Thyroid gland (tissue), 4 donors: ENCODE measurements around the gene RTN4R. TPM values are rescaled to one million over a fixed set of nuclear protein-coding genes. Genes with fewer than 3 reads are reported as not detected.

ENCODE experiments used
- DNase-seq, 2 donors: peaks; one replicate each; pipeline ENCODE4 v3.0.0-alpha.2; 2019
- H3K27ac ChIP-seq, 3 donors: fragments of 200-600 bp; sonication (generic); 1 replicate in 2 of 3; 2 replicates in 1 of 3; pipeline ENCODE4 v1.5.1; 2016 to 2019; ENCODE audit warnings: mild to moderate bottlenecking in 1 of 3, moderate library complexity in 1 of 3
- H3K27me3 ChIP-seq: fragments of 200-600 bp; sonication (generic); one replicate; pipeline ENCODE4 v1.5.1; 2019
- H3K36me3 ChIP-seq, 2 donors: fragments of 200-600 bp; sonication (generic); one replicate each; pipeline ENCODE4 v1.5.1; 2016 to 2019
- H3K4me1 ChIP-seq, 2 donors: fragments of 200-600 bp; sonication (generic); one replicate each; pipeline ENCODE4 v1.5.1; 2017 to 2019
- H3K4me3 ChIP-seq, 3 donors: fragments of 200-600 bp; sonication (generic); replicated peaks in 1 of 3; 1 replicate in 2 of 3; 2 replicates in 1 of 3; pipeline ENCODE4 v1.5.1; 2016; ENCODE audit warnings: mild to moderate bottlenecking in 1 of 3
- H3K9me3 ChIP-seq: fragments of 200-600 bp; sonication (generic); one replicate; pipeline ENCODE4 v1.5.1; 2017
- POLR2A ChIP-seq, 2 donors: fragments of 450-650 bp; IDR thresholded peaks; one replicate each; pipeline ENCODE4 v1.6.1; 2017; ENCODE audit warnings: antibody characterized with exemption in 2 of 2, mild to moderate bottlenecking in 2 of 2, moderate library complexity in 1 of 2
- WGBS, 2 donors: methylation state at CpG; one replicate each; pipeline ENCODE4 v1.1.5; 2017; 5-methylcytosine and 5-hydroxymethylcytosine counted together
- intact Hi-C: fragments of 100-400 bp; cut with DNase I; formaldehyde crosslinking; loops from one replicate; pipeline ENCODE4 v1.15.1; 2023
- total RNA-seq, 4 donors: library from RNA; depleted of rRNA; stranded (reverse); fragments of >200 nt; gene quantifications; one replicate each; pipeline ENCODE4 v1.2.3, GENCODE V29; 2016
- TF ChIP-seq, protein P1 (sequence below), 6 experiments: fragments of 200-600 bp in 3 of 6; fragments of 450-650 bp in 3 of 6; sonication (generic) in 3 of 6; IDR thresholded peaks; one replicate each; pipeline ENCODE4 v1.5.1; 2016 to 2019; ENCODE audit warnings: antibody characterized with exemption in 6 of 6, mild to moderate bottlenecking in 2 of 6, inconsistent platforms in 1 of 6, moderate library complexity in 1 of 6

RTN4R gene
- total RNA-seq, 4 donors from 2014 or later, result 4.0 to 8.6 (median 5.9) TPM

DNA sequence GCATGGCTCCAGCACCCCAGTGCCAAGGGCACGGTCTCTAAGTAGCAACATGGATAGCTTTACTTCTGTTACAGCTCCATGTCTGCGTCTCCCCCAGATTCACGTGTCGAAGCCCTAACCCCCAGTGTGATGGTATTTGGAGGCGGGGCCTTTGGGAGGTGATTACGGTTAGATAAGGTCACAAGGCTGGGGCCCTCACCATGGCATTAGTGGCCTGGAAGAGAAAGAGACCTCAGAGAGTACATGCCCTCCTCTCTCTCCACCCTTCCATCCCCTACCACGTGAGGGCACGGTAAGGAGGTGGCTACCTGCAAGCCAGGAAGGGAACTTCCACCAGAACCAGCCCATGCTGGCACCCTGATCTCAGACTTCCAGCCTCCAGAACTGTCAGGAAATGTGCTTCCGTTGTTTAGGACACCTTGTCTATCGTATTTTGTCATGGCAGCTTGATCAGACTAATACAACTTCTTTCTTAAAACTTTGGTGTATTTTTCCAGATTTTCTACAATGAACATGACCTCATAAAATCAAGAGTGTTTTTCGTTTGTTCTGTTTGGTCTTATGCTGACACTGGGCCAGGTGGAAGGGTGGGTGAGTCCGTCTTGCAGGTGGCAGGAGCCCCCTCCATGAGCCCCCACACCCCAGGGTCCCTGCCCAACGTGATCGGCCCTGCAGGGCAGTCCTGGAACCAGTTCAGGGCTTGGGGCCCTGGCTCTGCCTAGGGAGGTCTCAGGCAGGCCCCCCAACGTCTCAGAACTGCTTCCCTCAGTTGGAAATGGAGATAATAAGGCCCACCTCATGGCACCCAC lies 10.7 kb downstream of the RTN4R start:
- H3K4me1 ChIP-seq, result no peaks in the 10 kb centered on the region
- H3K27me3 ChIP-seq, result no peaks in the 10 kb centered on the region
- H3K9me3 ChIP-seq, result no peaks in the 10 kb centered on the region
- H3K27ac ChIP-seq, result no peak overlapping the region
- intact Hi-C loops, result no loop called here
- no peak for DNase-seq
- H3K4me3 ChIP-seq, result no peak overlapping the region
- WGBS, 2 donors, result 91 to 93% methylated on average over 14 of the region's 15 CpGs
- TF ChIP-seq POLR2A (IDR thresholded peaks at IDR 0.05), result no peak
- no peaks in the 10 kb centered on the region for H3K36me3 ChIP-seq

DNA sequence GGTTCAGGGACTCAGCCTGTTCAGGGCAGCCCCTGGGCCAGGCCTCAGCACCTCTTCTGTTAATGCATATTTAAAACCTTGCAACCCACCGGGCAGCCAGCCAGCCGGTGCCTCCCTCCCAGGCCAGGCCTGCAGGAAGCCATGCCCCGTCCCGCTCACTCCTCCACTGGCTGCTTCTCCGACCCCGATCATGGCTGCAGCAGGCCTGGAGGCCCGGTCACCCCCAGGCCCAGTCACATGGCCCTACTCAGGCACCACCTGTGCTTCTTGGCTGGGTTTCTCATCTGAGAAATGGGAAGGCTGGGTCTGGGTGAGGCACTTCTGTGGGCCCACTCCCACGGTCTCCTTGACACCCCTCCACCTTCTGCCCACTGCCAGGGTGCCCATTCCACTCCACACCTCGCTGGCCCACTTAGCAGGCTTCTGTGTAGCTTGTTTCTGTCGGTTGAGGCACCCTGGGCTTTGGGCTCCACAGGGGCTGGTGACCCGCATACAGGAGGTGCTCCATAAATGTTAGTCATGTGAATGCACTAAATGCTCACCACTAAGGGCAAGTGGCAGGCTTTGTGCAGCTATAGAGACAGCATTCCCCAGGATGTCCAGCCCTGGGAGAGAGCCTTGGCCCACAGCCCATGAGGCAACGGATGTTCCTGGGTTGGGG lies 11.4 kb downstream of the RTN4R start:
- no peak overlapping the region for H3K27ac ChIP-seq
- DNase-seq, result no peak
- H3K36me3 ChIP-seq, result no peaks in the 10 kb centered on the region
- no peak for TF ChIP-seq POLR2A (IDR thresholded peaks at IDR 0.05)
- 75 to 78% methylated on average over 5 to 11 of the region's 12 CpGs for WGBS, 2 donors
- no peak overlapping the region for H3K4me3 ChIP-seq
- no peaks in the 10 kb centered on the region for H3K9me3 ChIP-seq
- H3K4me1 ChIP-seq, result no peaks in the 10 kb centered on the region
- H3K27me3 ChIP-seq, result no peaks in the 10 kb centered on the region
- intact Hi-C loops, result no loop called here

DNA sequence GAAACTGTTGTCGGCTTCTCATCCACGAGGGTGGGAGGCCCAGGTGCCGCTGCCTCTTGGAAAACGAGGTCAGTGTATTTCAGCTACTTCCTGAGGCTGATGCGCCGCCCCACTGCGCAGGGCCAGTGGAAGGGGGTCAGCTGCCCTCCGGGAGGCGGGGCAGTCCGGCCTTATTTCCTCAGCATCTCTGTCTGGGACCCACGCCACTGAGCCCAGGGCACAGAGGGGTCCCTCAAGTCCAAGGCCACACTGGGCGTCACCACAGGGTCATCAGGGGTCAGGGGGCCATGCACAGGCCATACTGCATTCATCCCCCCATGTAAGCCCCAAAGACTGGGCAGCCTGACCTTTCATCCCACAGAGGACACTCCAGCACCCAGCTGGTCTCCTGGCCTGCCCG lies 12.1 kb downstream of the RTN4R start:
- intact Hi-C loops, result no loop called here
- Histone ChIP-seq H3K27me3 (no peaks in the 10 kb centered on the region), H3K36me3 (no peaks in the 10 kb centered on the region), H3K4me1 (no peaks in the 10 kb centered on the region), H3K27ac (no peak overlapping the region), H3K4me3 (no peak overlapping the region), H3K9me3 (no peaks in the 10 kb centered on the region)
- 91 to 96% methylated on average over 13 of the region's 13 CpGs for WGBS, 2 donors
- TF ChIP-seq, protein P1, sequence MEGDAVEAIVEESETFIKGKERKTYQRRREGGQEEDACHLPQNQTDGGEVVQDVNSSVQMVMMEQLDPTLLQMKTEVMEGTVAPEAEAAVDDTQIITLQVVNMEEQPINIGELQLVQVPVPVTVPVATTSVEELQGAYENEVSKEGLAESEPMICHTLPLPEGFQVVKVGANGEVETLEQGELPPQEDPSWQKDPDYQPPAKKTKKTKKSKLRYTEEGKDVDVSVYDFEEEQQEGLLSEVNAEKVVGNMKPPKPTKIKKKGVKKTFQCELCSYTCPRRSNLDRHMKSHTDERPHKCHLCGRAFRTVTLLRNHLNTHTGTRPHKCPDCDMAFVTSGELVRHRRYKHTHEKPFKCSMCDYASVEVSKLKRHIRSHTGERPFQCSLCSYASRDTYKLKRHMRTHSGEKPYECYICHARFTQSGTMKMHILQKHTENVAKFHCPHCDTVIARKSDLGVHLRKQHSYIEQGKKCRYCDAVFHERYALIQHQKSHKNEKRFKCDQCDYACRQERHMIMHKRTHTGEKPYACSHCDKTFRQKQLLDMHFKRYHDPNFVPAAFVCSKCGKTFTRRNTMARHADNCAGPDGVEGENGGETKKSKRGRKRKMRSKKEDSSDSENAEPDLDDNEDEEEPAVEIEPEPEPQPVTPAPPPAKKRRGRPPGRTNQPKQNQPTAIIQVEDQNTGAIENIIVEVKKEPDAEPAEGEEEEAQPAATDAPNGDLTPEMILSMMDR (IDR thresholded peaks at IDR 0.05), result no peak
- TF ChIP-seq POLR2A (IDR thresholded peaks at IDR 0.05), result no peak
- no peak for DNase-seq

DNA sequence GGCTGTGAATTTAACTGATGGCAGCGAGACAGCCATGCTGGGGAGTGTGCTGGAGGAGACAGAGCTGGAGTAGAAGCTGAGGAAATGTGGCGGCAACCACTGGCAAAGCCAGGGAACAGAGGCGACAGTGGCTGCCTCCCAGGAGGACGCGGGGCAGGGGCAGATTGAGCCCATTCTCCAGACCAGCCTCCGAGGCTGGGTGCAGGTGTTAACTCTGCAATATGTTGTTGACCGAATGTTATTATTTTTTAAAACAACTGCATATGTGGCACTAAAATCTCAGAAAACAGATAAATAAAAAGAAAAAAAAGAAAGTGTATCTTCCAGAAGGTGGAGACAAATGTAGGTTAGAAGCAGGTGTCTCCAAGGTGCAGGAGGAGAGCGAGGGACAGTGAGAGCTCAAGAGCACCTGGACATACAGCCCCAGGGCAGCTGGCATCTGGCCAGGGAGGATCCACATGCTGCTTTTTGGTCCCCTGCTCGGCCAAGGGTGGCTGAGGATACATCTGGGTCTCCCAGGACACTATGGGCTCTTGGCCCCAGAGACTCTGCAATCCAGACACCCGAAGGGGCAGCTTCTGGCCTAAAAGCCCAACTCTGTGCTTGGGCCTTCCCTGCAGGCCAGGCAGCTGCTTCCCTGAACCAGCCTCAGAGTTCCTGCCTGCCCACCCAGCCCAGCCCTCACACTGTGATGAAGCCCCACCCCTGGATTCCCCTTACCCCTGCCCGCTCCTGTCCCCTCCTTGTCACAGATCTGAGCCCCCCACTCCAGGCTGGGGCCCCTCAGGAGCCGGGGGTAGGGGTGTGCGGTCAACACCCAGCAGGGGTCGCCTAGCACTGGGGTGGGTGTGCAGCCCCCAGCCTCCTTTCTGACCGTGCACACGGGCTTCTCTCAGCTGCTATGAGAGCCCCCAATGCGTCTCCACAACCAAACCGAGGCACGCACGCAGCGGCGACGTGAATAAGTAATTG lies 12.9 kb downstream of the RTN4R start:
- Histone ChIP-seq H3K9me3 (no peaks in the 10 kb centered on the region), H3K27ac (no peak overlapping the region), H3K36me3 (no peaks in the 10 kb centered on the region), H3K27me3 (no peaks in the 10 kb centered on the region), H3K4me1 (no peaks in the 10 kb centered on the region), H3K4me3 (no peak overlapping the region)
- TF ChIP-seq, protein P1 (IDR thresholded peaks at IDR 0.05), result no peak
- no peak for TF ChIP-seq POLR2A (IDR thresholded peaks at IDR 0.05)
- WGBS, 2 donors, result 89 to 94% methylated on average over 19 to 22 of the region's 23 CpGs
- DNase-seq, result no peak
- intact Hi-C loops, result no loop called here

DNA sequence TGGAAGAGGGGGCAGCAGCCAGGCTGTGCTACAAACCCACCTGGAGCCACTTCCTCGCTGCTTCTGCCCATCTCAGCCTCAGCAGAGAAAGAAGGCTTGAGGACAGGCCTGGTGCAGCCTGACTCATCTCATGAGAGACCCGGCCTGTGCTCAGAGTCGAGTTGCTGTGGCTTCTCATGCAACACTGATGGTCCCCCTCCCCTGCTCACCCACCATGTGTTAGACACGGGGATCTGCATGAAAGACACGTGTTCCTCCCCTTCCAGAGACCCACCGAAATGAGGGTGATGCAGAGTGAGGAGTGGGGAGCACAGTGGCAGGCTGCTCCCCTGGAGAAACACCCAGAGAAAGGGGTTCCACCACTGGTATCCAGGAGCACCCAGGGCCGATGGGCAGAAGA lies 15.0 kb downstream of the RTN4R start:
- no peak overlapping the region for H3K27ac ChIP-seq
- H3K4me3 ChIP-seq, result no peak overlapping the region
- intact Hi-C loops, result no loop called here
- 87 to 91% methylated on average over 6 to 7 of the region's 7 CpGs for WGBS, 2 donors
- H3K36me3 ChIP-seq, result no peaks in the 10 kb centered on the region
- no peak for DNase-seq
- TF ChIP-seq, protein P1 (IDR thresholded peaks at IDR 0.05), result no peak
- no peak for TF ChIP-seq POLR2A (IDR thresholded peaks at IDR 0.05)
- H3K4me1 ChIP-seq, result peaks cover 6 to 14% of the 10 kb centered on the region in 2 donors
- H3K27me3 ChIP-seq, result no peaks in the 10 kb centered on the region
- H3K9me3 ChIP-seq, result no peaks in the 10 kb centered on the region
